Activated CD8-positive, alpha-beta memory T cell treated with anti-CD3 and anti-CD28 coated beads, Interleukin-2, amount 10 ng/mL, durations not matched to agents 7 days and 5 days (primary cell): ENCODE results near the gene ARL15. TPM values are rescaled to one million over a fixed set of nuclear protein-coding genes. Genes with fewer than 3 reads are reported as not detected.

Experiments
- ATAC-seq: fragments of 150-1000 bp; cut with Tn5 transposase; one replicate; pipeline ENCODE4 v1.10.0; 2021; ENCODE audit warnings: moderate library complexity
- CTCF ChIA-PET: fragments of 350-600 bp; sonication (Branson Sonifier 250); formaldehyde crosslinking; loops from one replicate; lab custom pipeline; 2021; ENCODE audit warnings: antibody characterized with exemption; lab: Charles Lee
- DNase-seq: peaks from one replicate; pipeline ENCODE4 v3.0.0-alpha.2; 2020
- H3K27ac Mint-ChIP-seq: one replicate; pipeline ENCODE4 v1.8.0; 2021; ENCODE audit warnings: mild to moderate bottlenecking, mixed read lengths
- H3K27me3 Mint-ChIP-seq: one replicate; pipeline ENCODE4 v1.8.0; 2021; ENCODE audit warnings: mixed read lengths
- H3K36me3 Mint-ChIP-seq: one replicate; pipeline ENCODE4 v1.8.0; 2021; ENCODE audit warnings: mild to moderate bottlenecking, mixed read lengths
- H3K4me1 Mint-ChIP-seq: one replicate; pipeline ENCODE4 v1.8.0; 2021; ENCODE audit warnings: mixed read lengths
- H3K4me3 Mint-ChIP-seq: one replicate; pipeline ENCODE4 v1.8.0; 2021; ENCODE audit warnings: mild to moderate bottlenecking, moderate library complexity, mixed read lengths
- H3K9me3 Mint-ChIP-seq: one replicate; pipeline ENCODE4 v1.8.0; 2022; ENCODE audit warnings: low read depth, mixed read lengths
- total RNA-seq, 2 experiments: library from RNA; stranded (reverse); gene quantifications; one replicate each; pipeline ENCODE4 v1.2.3, GENCODE V29; 2021

Gene ARL15
- total RNA-seq, 2 experiments from 2014 or later = 10.6 to 12.6 TPM

- Mint-ChIP-seq H3K27me3 (no peaks in the 10 kb centered on the region), H3K27ac (no peak overlapping the region), H3K9me3 (peaks cover 11% of the 10 kb centered on the region), H3K4me1 (no peaks in the 10 kb centered on the region), H3K36me3 (peaks cover 6% of the 10 kb centered on the region), H3K4me3 (no peak overlapping the region)
- ATAC-seq = no peak
- CTCF ChIA-PET = no interaction called here
- no peak for DNase-seq
Measured at GRCh38 chr5:54289769-54290168, 20.6 kb downstream of the ARL15 start.

- H3K4me3 Mint-ChIP-seq = no peak overlapping the region
- H3K27me3 Mint-ChIP-seq = no peaks in the 10 kb centered on the region
- H3K36me3 Mint-ChIP-seq = peaks cover 7% of the 10 kb centered on the region
- CTCF ChIA-PET = no interaction called here
- H3K4me1 Mint-ChIP-seq = no peaks in the 10 kb centered on the region
- ATAC-seq (no peak), DNase-seq (no peak)
- peaks cover 11% of the 10 kb centered on the region for H3K9me3 Mint-ChIP-seq
- no peak overlapping the region for H3K27ac Mint-ChIP-seq
Measured at GRCh38 chr5:54288568-54289217, 21.7 kb downstream of the ARL15 start.

- peaks cover 9% of the 10 kb centered on the region for H3K36me3 Mint-ChIP-seq
- no peaks in the 10 kb centered on the region for H3K27me3 Mint-ChIP-seq
- no peak for DNase-seq
- H3K27ac Mint-ChIP-seq = no peak overlapping the region
- H3K4me1 Mint-ChIP-seq = no peaks in the 10 kb centered on the region
- peaks cover 13% of the 10 kb centered on the region for H3K9me3 Mint-ChIP-seq
- no peak for ATAC-seq
- H3K4me3 Mint-ChIP-seq = no peak overlapping the region
- CTCF ChIA-PET = no interaction called here
Measured at GRCh38 chr5:54285686-54286085, 24.7 kb downstream of the ARL15 start.

- CTCF ChIA-PET = no interaction called here
- Mint-ChIP-seq H3K36me3 (peaks cover 12% of the 10 kb centered on the region), H3K4me3 (no peak overlapping the region), H3K9me3 (peaks cover 13% of the 10 kb centered on the region), H3K27ac (no peak overlapping the region), H3K27me3 (no peaks in the 10 kb centered on the region), H3K4me1 (no peaks in the 10 kb centered on the region)
- DNase-seq = no peak
- no peak for ATAC-seq
Measured at GRCh38 chr5:54284586-54284985, 25.8 kb downstream of the ARL15 start.

GRCh38 chr5:54282876-54283275 lies 27.5 kb downstream of the ARL15 start:
- Mint-ChIP-seq H3K9me3 (peaks cover 13% of the 10 kb centered on the region), H3K4me1 (peaks cover 6% of the 10 kb centered on the region), H3K27ac (no peak overlapping the region), H3K4me3 (no peak overlapping the region), H3K27me3 (no peaks in the 10 kb centered on the region), H3K36me3 (peaks cover 11% of the 10 kb centered on the region)
- CTCF ChIA-PET = no interaction called here
- no peak for ATAC-seq
- no peak for DNase-seq

- no peaks in the 10 kb centered on the region for H3K27me3 Mint-ChIP-seq
- peaks cover 9% of the 10 kb centered on the region for H3K9me3 Mint-ChIP-seq
- CTCF ChIA-PET = no interaction called here
- no peak for ATAC-seq
- peaks cover 8% of the 10 kb centered on the region for H3K4me1 Mint-ChIP-seq
- no peak overlapping the region for H3K27ac Mint-ChIP-seq
- H3K36me3 Mint-ChIP-seq = peaks cover 11% of the 10 kb centered on the region
- DNase-seq = no peak
- no peak overlapping the region for H3K4me3 Mint-ChIP-seq
Measured at GRCh38 chr5:54281960-54282692, 28.2 kb downstream of the ARL15 start.

GRCh38 chr5:54279960-54280359 lies 30.4 kb downstream of the ARL15 start:
- H3K27ac Mint-ChIP-seq = no peak overlapping the region
- peaks cover 8% of the 10 kb centered on the region for H3K4me1 Mint-ChIP-seq
- no peak for DNase-seq
- H3K36me3 Mint-ChIP-seq = peaks cover 7% of the 10 kb centered on the region
- no peaks in the 10 kb centered on the region for H3K27me3 Mint-ChIP-seq
- CTCF ChIA-PET = interaction anchor here (1.0 kb wide), 1 partner anchor 37 kb away, joined by 5 read pairs; no protein-coding TSS in a partner anchor
- no peak for ATAC-seq
- H3K4me3 Mint-ChIP-seq = no peak overlapping the region
- H3K9me3 Mint-ChIP-seq = peaks cover 2% of the 10 kb centered on the region

GRCh38 chr5:54278979-54279717 lies 31.2 kb downstream of the ARL15 start:
- Mint-ChIP-seq H3K27ac (no peak overlapping the region), H3K27me3 (no peaks in the 10 kb centered on the region), H3K36me3 (peaks cover 5% of the 10 kb centered on the region), H3K4me1 (peaks cover 8% of the 10 kb centered on the region), H3K4me3 (no peak overlapping the region), H3K9me3 (peaks cover 2% of the 10 kb centered on the region)
- CTCF ChIA-PET = interaction anchor here (1.1 kb wide), 1 partner anchor 140 kb away, joined by 4 read pairs; no protein-coding TSS in a partner anchor
- DNase-seq = no peak
- ATAC-seq = no peak

- DNase-seq (no peak), ATAC-seq (no peak)
- Mint-ChIP-seq H3K36me3 (peaks cover 5% of the 10 kb centered on the region), H3K9me3 (peaks cover 2% of the 10 kb centered on the region), H3K4me1 (peaks cover 8% of the 10 kb centered on the region), H3K27ac (no peak overlapping the region), H3K27me3 (no peaks in the 10 kb centered on the region), H3K4me3 (no peak overlapping the region)
- CTCF ChIA-PET = interaction anchor here (1.1 kb wide), 1 partner anchor 141 kb away, joined by 4 read pairs; no protein-coding TSS in a partner anchor
Measured at GRCh38 chr5:54278036-54278830, 32.1 kb downstream of the ARL15 start.

- Mint-ChIP-seq H3K4me1 (peaks cover 8% of the 10 kb centered on the region), H3K9me3 (no peaks in the 10 kb centered on the region), H3K36me3 (peaks cover 4% of the 10 kb centered on the region), H3K27ac (no peak overlapping the region), H3K27me3 (no peaks in the 10 kb centered on the region), H3K4me3 (no peak overlapping the region)
- CTCF ChIA-PET = no interaction called here
- no peak for DNase-seq
- no peak for ATAC-seq
Measured at GRCh38 chr5:54276048-54276447, 34.3 kb downstream of the ARL15 start.

- DNase-seq (no peak), ATAC-seq (no peak)
- Mint-ChIP-seq H3K36me3 (peaks cover 4% of the 10 kb centered on the region), H3K27me3 (no peaks in the 10 kb centered on the region), H3K4me3 (no peak overlapping the region), H3K4me1 (peaks cover 8% of the 10 kb centered on the region), H3K27ac (no peak overlapping the region), H3K9me3 (no peaks in the 10 kb centered on the region)
- CTCF ChIA-PET = no interaction called here
Measured at GRCh38 chr5:54275361-54275760, 35.0 kb downstream of the ARL15 start.

GRCh38 chr5:54274944-54275343 lies 35.4 kb downstream of the ARL15 start:
- H3K4me3 Mint-ChIP-seq = no peak overlapping the region
- DNase-seq (no peak), ATAC-seq (no peak)
- no peak overlapping the region for H3K27ac Mint-ChIP-seq
- no peaks in the 10 kb centered on the region for H3K27me3 Mint-ChIP-seq
- CTCF ChIA-PET = no interaction called here
- H3K36me3 Mint-ChIP-seq = peaks cover 2% of the 10 kb centered on the region
- H3K4me1 Mint-ChIP-seq = peaks cover 8% of the 10 kb centered on the region
- H3K9me3 Mint-ChIP-seq = no peaks in the 10 kb centered on the region

GRCh38 chr5:54273715-54274114 lies 36.7 kb downstream of the ARL15 start:
- CTCF ChIA-PET = no interaction called here
- DNase-seq (no peak), ATAC-seq (no peak)
- Mint-ChIP-seq H3K36me3 (no peaks in the 10 kb centered on the region), H3K4me3 (no peak overlapping the region), H3K9me3 (no peaks in the 10 kb centered on the region), H3K27ac (no peak overlapping the region), H3K4me1 (peaks cover 8% of the 10 kb centered on the region), H3K27me3 (no peaks in the 10 kb centered on the region)
